GM21515 (cell line): Measurements from ENCODE around the gene CCBE1.

ENCODE experiments used
- ATAC-seq: cut with Tn5 transposase; IDR thresholded peaks from one replicate; pipeline ENCODE4 v1.9.1; 2021; ENCODE audit not compliant: unreplicated experiment

CCBE1 gene

GRCh38 chr18:59466980-59467379, 230.2 kb downstream of the CCBE1 start:
- no peak for ATAC-seq

GRCh38 chr18:59464486-59464885, 232.7 kb downstream of the CCBE1 start:
- no peak for ATAC-seq

GRCh38 chr18:59461171-59461570, 236.1 kb downstream of the CCBE1 start:
- no peak for ATAC-seq

GRCh38 chr18:59460072-59460420, 237.2 kb downstream of the CCBE1 start:
- no peak for ATAC-seq

- no peak for ATAC-seq
Observed at GRCh38 chr18:59459369-59460071, 237.7 kb downstream of the CCBE1 start.

- no peak for ATAC-seq
Observed at GRCh38 chr18:59458575-59458974, 238.6 kb downstream of the CCBE1 start.

GRCh38 chr18:59456657-59457056, 240.6 kb downstream of the CCBE1 start:
- ATAC-seq = no peak

GRCh38 chr18:59455728-59456276, 241.4 kb downstream of the CCBE1 start:
- ATAC-seq = no peak

GRCh38 chr18:59454909-59455727, 242.1 kb downstream of the CCBE1 start:
- no peak for ATAC-seq

GRCh38 chr18:59453468-59453961, 243.7 kb downstream of the CCBE1 start:
- no peak for ATAC-seq

- no peak for ATAC-seq
Observed at GRCh38 chr18:59451963-59452362, 245.3 kb downstream of the CCBE1 start.

GRCh38 chr18:59451073-59451472, 246.2 kb downstream of the CCBE1 start:
- ATAC-seq = no peak

- no peak for ATAC-seq
Observed at GRCh38 chr18:59448546-59448945, 248.7 kb downstream of the CCBE1 start.

GRCh38 chr18:59446012-59446411, 251.2 kb downstream of the CCBE1 start:
- ATAC-seq = no peak

- ATAC-seq = no peak
Observed at GRCh38 chr18:59437851-59438569, 259.2 kb downstream of the CCBE1 start.

GRCh38 chr18:59432803-59433597, 264.2 kb downstream of the CCBE1 start:
- ATAC-seq = no peak

- no peak for ATAC-seq
Observed at GRCh38 chr18:59431131-59431530, 266.1 kb downstream of the CCBE1 start.

GRCh38 chr18:59429608-59430007, 267.6 kb downstream of the CCBE1 start:
- ATAC-seq = no peak

GRCh38 chr18:59428018-59428417, 269.2 kb downstream of the CCBE1 start:
- ATAC-seq = no peak

GRCh38 chr18:59426855-59427254, 270.4 kb downstream of the CCBE1 start:
- no peak for ATAC-seq

- no peak for ATAC-seq
Observed at GRCh38 chr18:59423259-59423658, 274.0 kb downstream of the CCBE1 start.
